Brain microvascular endothelial cell (primary cell): ENCODE data around the gene OPRM1.

ENCODE experiments used
- DNase-seq: peaks from one replicate; pipeline ENCODE4 v3.0.0-alpha.2; 2020
- H3K27ac ChIP-seq: fragments of 250-450 bp; sonication (Bioruptor Pico); 2 replicates; pipeline ENCODE4 v1.5.1; 2020; ENCODE audit warnings: mild to moderate bottlenecking, moderate library complexity
- H3K27me3 ChIP-seq: fragments of 250-450 bp; sonication (Bioruptor Pico); replicated peaks from 2 replicates; pipeline ENCODE4 v1.5.1; 2020; ENCODE audit warnings: mild to moderate bottlenecking
- H3K36me3 ChIP-seq: fragments of 250-450 bp; sonication (Bioruptor Pico); replicated peaks from 2 replicates; pipeline ENCODE4 v1.5.1; 2020; ENCODE audit warnings: mild to moderate bottlenecking
- H3K4me3 ChIP-seq: 2 replicates; pipeline ENCODE4 v1.5.1; 2011; ENCODE audit warnings: low read depth, mild to moderate bottlenecking, control low read depth, low read length, moderate library complexity
- in situ Hi-C: cut with HindIII; loops from 2 replicates; pipeline ENCODE4 v1.10.0; 2017; ENCODE audit warnings: low sequenced_read_pairs, low pct_ligation_motif_present
- TF ChIP-seq, protein P1 (sequence below): IDR thresholded peaks from 2 replicates; pipeline ENCODE4 v1.5.1; 2011; ENCODE audit warnings: low read depth, mild to moderate bottlenecking, moderate library complexity, low read length, control low read depth, inconsistent platforms; ENCODE audit errors: missing control alignments

OPRM1 gene

DNA sequence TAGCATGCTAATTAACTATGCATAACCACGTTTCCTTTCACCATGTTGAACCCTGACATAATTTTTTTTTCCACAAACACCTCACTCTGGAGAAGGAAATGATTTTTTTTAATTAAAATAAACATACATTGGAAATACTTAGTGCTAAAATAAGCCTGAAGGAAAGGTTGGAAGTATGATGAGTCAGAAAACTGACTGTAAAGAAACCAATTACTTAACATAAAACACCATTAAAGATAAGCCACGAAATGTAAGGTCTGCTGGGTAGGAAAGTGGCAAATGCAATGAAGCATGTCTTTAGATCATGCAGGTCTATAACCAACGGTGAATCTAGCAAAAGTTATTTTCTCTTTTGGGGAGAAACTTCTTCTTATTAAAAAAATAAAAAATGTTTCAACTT, 47.5 kb downstream of the OPRM1 start:
- TF ChIP-seq, protein P1, sequence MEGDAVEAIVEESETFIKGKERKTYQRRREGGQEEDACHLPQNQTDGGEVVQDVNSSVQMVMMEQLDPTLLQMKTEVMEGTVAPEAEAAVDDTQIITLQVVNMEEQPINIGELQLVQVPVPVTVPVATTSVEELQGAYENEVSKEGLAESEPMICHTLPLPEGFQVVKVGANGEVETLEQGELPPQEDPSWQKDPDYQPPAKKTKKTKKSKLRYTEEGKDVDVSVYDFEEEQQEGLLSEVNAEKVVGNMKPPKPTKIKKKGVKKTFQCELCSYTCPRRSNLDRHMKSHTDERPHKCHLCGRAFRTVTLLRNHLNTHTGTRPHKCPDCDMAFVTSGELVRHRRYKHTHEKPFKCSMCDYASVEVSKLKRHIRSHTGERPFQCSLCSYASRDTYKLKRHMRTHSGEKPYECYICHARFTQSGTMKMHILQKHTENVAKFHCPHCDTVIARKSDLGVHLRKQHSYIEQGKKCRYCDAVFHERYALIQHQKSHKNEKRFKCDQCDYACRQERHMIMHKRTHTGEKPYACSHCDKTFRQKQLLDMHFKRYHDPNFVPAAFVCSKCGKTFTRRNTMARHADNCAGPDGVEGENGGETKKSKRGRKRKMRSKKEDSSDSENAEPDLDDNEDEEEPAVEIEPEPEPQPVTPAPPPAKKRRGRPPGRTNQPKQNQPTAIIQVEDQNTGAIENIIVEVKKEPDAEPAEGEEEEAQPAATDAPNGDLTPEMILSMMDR, result no peak
- H3K36me3 ChIP-seq, result no peaks in the 10 kb centered on the region
- H3K27ac ChIP-seq, result no peak overlapping the region
- no peaks in the 10 kb centered on the region for H3K27me3 ChIP-seq
- DNase-seq, result no peak
- in situ Hi-C loops, result no loop called here
- H3K4me3 ChIP-seq, result no peak overlapping the region

DNA sequence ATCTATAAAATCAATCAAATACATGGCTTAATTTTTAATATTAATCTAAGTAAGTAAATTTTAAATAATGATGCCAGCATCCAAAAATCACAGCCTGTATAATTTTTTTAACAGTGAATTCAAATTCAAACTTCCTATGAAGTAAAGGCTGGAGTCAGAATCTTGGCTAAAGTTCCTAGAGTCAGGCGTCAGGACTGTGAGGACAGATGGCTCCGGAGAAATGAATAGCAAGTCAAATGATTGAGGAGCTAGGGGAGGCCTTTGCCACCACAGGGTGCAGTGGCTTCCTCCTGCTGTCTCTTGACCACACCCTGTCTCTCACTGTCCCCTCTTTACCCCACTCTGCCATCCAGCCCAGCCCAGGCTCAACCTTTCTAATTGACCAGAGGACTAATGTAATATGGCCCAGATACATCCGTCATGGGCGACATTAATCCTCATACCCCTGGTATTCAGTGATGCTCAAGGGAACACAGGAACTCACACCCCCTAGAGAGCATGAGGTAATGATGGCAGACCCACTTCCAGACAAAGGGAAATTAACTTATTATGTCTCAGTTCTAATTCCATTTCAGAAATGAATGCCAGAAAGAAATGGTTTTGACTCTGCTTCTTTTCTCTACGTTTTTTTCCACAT, 53.4 kb downstream of the OPRM1 start:
- Histone ChIP-seq H3K4me3 (no peak overlapping the region), H3K36me3 (no peaks in the 10 kb centered on the region), H3K27ac (no peak overlapping the region), H3K27me3 (no peaks in the 10 kb centered on the region)
- TF ChIP-seq, protein P1, result no peak
- no peak for DNase-seq
- in situ Hi-C loops, result no loop called here

DNA sequence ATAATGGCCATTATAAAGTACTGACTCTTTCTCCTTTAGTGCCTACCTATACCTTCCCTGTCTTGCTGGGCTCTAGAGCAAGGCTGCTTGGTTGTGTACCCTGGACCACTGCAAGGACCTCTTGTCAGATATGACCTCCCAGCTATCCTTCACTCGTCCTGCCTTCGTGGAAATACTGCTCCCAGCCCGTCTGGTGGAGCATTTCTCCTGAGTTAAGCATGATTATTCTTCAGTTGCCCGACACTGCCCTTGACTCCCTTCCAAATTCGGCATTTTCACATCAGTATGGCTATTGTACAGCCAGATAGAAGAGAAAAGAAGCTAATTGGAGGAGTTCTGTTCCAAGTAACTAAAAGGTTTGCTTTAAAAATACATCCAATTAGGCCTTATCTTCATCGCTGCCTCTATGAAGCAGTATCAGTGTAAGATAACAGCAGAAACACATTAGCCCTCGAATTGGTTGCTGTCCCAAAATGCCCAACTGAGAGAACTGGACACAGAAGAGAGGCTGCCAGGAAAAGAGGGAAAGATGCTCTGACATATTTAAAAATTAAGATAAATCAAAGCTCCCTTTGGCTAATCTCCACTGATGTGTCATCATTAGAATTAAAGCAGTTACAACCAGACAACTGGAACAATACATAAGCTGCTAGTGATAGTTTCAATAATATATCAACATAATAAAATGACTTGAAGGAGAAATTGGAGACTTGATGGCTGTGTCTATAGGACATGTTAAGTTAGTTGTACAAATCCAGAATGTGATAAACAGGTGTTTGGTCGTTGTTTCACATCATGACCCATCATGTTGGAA, 54.4 kb downstream of the OPRM1 start:
- H3K36me3 ChIP-seq, result no peaks in the 10 kb centered on the region
- H3K27me3 ChIP-seq, result no peaks in the 10 kb centered on the region
- H3K27ac ChIP-seq, result no peak overlapping the region
- H3K4me3 ChIP-seq, result no peak overlapping the region
- TF ChIP-seq, protein P1, result no peak
- DNase-seq, result no peak
- in situ Hi-C loops, result no loop called here

DNA sequence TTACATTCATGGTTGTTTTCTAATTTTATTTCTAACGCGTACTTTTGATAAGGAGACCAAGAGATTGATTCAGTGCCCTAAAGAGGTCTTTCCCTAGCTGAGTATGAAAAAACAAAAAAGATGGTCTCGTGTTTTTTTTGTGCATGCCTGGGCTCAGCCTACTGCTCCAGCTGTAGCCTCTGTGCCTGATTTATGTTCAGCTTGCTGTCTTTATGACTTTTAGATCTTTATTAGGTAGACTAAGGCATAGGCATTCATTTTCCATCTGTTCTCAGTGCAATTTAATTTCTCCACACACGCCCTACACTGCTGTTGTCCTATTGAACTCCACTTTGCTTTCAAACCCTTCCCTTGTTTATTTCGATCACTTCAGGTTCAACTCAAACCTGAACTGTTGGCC, 56.5 kb downstream of the OPRM1 start:
- H3K27ac ChIP-seq, result no peak overlapping the region
- no peak overlapping the region for H3K4me3 ChIP-seq
- no peak for DNase-seq
- TF ChIP-seq, protein P1, result no peak
- in situ Hi-C loops, result no loop called here
- H3K36me3 ChIP-seq, result no peaks in the 10 kb centered on the region
- no peaks in the 10 kb centered on the region for H3K27me3 ChIP-seq

DNA sequence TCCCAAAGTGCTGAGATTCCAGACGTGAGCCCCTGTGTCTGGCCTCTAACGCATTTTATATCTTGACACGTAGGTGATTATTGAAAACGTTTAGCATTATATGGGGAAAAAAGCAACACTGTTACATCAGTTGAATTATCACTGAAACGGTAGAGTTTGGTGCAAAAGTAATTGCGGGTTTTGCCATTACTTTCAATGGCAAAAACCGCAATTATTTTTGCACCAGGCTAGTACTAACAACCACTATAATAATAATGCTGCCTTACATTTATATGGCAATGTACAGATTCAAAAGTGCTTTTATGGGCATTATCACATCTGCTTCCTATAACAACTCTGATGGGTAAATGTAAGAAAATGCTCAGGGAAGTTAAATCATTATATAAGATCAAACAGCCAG, 57.3 kb downstream of the OPRM1 start:
- in situ Hi-C loops, result no loop called here

More for the DNA sequence above, 57.3 kb downstream of the OPRM1 start:
- Histone ChIP-seq H3K27me3 (no peaks in the 10 kb centered on the region), H3K4me3 (no peak overlapping the region), H3K36me3 (no peaks in the 10 kb centered on the region), H3K27ac (no peak overlapping the region)
- TF ChIP-seq, protein P1, result no peak
- no peak for DNase-seq
